OCI-LY3 (cell line): ENCODE results near the gene EFCAB5.

Source experiments
- CTCF ChIP-seq: fragments of 200-600, 300-600 bp; sonication (generic); IDR thresholded peaks from 2 replicates; pipeline ENCODE4 v1.5.1; 2014; ENCODE audit warnings: antibody characterized with exemption, low read length, low read depth
- EZH2phosphoT487 ChIP-seq: fragments of 200-600 bp; shearing (Covaris generic); IDR thresholded peaks from 2 replicates; pipeline ENCODE4 v1.6.1; 2018; ENCODE audit warnings: antibody characterized with exemption, mixed run types, low read depth

- no peak for TF ChIP-seq CTCF
- TF ChIP-seq EZH2phosphoT487: no peak
Observed at GRCh38 chr17:29903471-29903870, 38.0 kb upstream of the EFCAB5 start.
